ENCODE data around the gene IDH3A. TPM values are rescaled to one million over a fixed set of nuclear protein-coding genes. Genes with fewer than 3 reads are reported as not detected.

The IDH3A gene
- total RNA-seq, 1 donor from 2014 or later, result 60.2 TPM

- H3K27ac ChIP-seq, result no peak overlapping the region
- intact Hi-C loops (cut with DNase I), result no loop called here
These were observed 44.8 kb downstream of the IDH3A start for GRCh38 chr15:78193731-78194567.

GRCh38 chr15:78194568-78194925 lies 45.4 kb downstream of the IDH3A start:
- TF ChIP-seq CTCF (IDR thresholded peaks at IDR 0.05) (no peak), POLR2AphosphoS5 (IDR thresholded peaks at IDR 0.05; ENCODE audit: insufficient read depth in 1 of 2, low read depth in 1 of 2) (no peak), POLR2A (IDR thresholded peaks at IDR 0.05) (no peak)
- Histone ChIP-seq H3K27me3 (no peaks in the 10 kb centered on the region), H3K27ac (no peak overlapping the region), H3K4me1 (no peaks in the 10 kb centered on the region), H3K36me3 (no peaks in the 10 kb centered on the region), H3K4me3 (no peak overlapping the region), H3K9me3 (no peaks in the 10 kb centered on the region)
- intact Hi-C loops (cut with DNase I), result no loop called here
- no peak for DNase-seq (ENCODE audit: extremely low spot score in 2 of 2)

More at GRCh38 chr15:78193731-78194567, 44.8 kb downstream of the IDH3A start:
- TF ChIP-seq POLR2AphosphoS5 (IDR thresholded peaks at IDR 0.05; ENCODE audit: insufficient read depth in 1 of 2, low read depth in 1 of 2) (no peak), CTCF (IDR thresholded peaks at IDR 0.05) (no peak), POLR2A (IDR thresholded peaks at IDR 0.05) (no peak)
- DNase-seq (ENCODE audit: extremely low spot score in 2 of 2), result no peak
- H3K27me3 ChIP-seq, result no peaks in the 10 kb centered on the region
- H3K9me3 ChIP-seq, result no peaks in the 10 kb centered on the region
- no peaks in the 10 kb centered on the region for H3K4me1 ChIP-seq
- no peak overlapping the region for H3K4me3 ChIP-seq
- H3K36me3 ChIP-seq, result no peaks in the 10 kb centered on the region

DNA sequence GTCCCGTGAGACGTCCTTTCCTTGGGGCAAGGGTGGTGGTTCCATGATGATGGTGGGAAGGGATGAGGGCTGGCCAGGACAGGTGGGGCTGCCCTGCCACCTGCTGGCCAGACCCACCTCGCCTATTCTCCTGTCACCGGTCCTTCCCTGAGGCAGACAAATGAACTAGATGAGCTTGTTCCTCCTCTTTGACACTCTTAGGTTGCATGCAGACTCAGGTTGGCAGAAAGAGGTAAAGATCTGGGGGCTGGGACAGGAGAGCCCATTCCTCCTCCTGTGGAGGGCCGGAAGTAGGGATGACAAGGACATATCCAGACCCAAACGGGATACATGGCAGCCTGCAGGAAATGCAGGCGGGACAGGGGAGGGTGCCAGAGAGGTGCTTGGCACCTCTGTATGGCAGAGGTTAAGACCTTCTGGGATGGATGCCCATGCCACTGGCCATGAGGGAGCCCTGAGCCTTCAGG lies 46.6 kb downstream of the IDH3A start:
- Histone ChIP-seq H3K36me3 (no peaks in the 10 kb centered on the region), H3K27ac (no peak overlapping the region), H3K9me3 (no peaks in the 10 kb centered on the region), H3K4me1 (no peaks in the 10 kb centered on the region), H3K4me3 (no peak overlapping the region), H3K27me3 (no peaks in the 10 kb centered on the region)
- no peak for DNase-seq (ENCODE audit: extremely low spot score in 2 of 2)
- intact Hi-C loops (cut with DNase I), result loop anchor here (5.0 kb wide), 1 partner anchor 83 kb away; no protein-coding TSS in a partner anchor
- no peak for TF ChIP-seq POLR2AphosphoS5 (IDR thresholded peaks at IDR 0.05; ENCODE audit: insufficient read depth in 1 of 2, low read depth in 1 of 2)
- no peak for TF ChIP-seq POLR2A (IDR thresholded peaks at IDR 0.05)
- TF ChIP-seq CTCF (IDR thresholded peaks at IDR 0.05), result peak; percentile 55 to 61 (median 57)

DNA sequence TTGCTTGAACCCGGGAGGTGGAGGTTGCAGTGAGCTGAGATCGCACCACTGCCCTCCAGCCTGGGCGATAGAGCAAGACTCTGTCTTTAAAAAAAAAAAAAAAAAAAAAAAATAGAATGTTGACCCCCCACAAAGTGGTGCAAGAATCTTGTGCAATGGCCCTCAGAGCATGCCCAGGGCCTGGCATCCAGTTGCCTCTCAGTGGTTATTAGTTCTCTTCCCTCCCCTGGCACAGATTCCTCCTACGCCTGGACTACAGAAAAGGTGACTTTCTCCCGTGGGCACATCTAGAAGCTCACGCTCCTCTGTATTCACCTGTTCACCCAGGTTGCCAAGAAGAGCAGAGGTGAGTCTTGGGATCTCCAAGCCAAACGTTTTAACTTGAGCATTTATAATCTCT lies 48.5 kb downstream of the IDH3A start:
- Histone ChIP-seq H3K27ac (no peak overlapping the region), H3K4me3 (no peak overlapping the region), H3K4me1 (no peaks in the 10 kb centered on the region), H3K9me3 (no peaks in the 10 kb centered on the region), H3K27me3 (no peaks in the 10 kb centered on the region), H3K36me3 (no peaks in the 10 kb centered on the region)
- no peak for DNase-seq (ENCODE audit: extremely low spot score in 2 of 2)
- intact Hi-C loops (cut with DNase I), result loop anchor here (5.0 kb wide), 1 partner anchor 85 kb away; no protein-coding TSS in a partner anchor
- TF ChIP-seq CTCF (IDR thresholded peaks at IDR 0.05) (no peak), POLR2A (IDR thresholded peaks at IDR 0.05) (no peak), POLR2AphosphoS5 (IDR thresholded peaks at IDR 0.05; ENCODE audit: insufficient read depth in 1 of 2, low read depth in 1 of 2) (no peak)
